GM12891 (cell line): ENCODE results near the gene CSPG4.

Experiments
- PAX5 ChIP-seq: IDR thresholded peaks from 2 replicates; pipeline ENCODE4 v1.6.1; 2011; ENCODE audit warnings: low read length, moderate library complexity, mild to moderate bottlenecking; ENCODE audit not compliant: insufficient read depth, severe bottlenecking
- POLR2A ChIP-seq: IDR thresholded peaks from 2 replicates; pipeline ENCODE4 v1.6.1; 2011; ENCODE audit warnings: low read depth, low read length, control low read depth
- POLR2AphosphoS5 ChIP-seq: IDR thresholded peaks from 2 replicates; pipeline ENCODE4 v1.6.1; 2011; ENCODE audit warnings: low read depth, low read length, control low read depth
- SPI1 ChIP-seq: IDR thresholded peaks from 2 replicates; pipeline ENCODE4 v1.6.1; 2011; ENCODE audit warnings: low read depth, low read length, control low read depth
- TAF1 ChIP-seq: IDR thresholded peaks from 2 replicates; pipeline ENCODE4 v1.6.1; 2011; ENCODE audit warnings: low read depth, low read length, control low read depth

DNA sequence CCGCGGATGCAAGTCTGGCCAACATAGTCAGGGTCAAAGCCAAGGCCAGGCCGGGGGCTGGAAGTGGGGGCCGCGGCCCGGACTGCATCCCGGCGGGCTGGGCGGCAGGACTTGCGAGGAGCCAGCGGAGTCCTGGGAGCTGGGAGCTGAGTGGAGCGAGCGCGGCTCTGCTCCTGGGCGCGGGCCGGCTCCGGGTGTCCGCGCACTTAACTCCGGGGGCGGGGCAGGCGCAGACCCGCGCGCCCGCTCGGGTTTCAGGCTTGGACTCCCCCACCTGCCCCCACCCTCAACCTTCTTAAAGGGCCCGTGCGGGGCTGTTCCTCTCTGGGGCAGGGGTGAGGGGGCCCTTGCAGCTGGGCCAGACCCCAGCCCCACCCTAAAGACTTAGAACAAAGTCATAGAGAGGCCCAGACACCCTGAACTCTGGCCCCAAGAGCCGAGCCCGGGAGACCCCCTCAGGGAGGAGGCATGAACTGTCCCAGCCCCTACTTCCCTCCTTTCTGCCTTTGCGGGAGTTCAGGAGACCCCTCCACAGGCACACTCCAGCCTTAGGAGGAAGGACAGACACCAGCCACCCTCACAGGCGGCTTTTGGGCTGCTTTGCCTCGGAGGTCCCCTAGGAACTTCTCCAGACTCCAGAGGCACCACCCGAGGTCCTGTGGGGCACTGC is at the start of gene CSPG4:
- TF ChIP-seq POLR2AphosphoS5, result no peak
- TF ChIP-seq POLR2A, result no peak
- no peak for TF ChIP-seq TAF1
- no peak for TF ChIP-seq SPI1
- TF ChIP-seq PAX5, result no peak
